Uterus (tissue), 4 donors: ENCODE measurements around the gene C1QTNF7. TPM values are rescaled to one million over a fixed set of nuclear protein-coding genes. Genes with fewer than 3 reads are reported as not detected.

ENCODE experiments used
- DNase-seq, 2 donors: peaks; one replicate each; pipeline ENCODE4 v3.0.0-alpha.2; 2019 to 2020
- H3K27ac ChIP-seq, 2 donors: fragments of 200-600 bp; sonication (generic); 1 replicate in 1 of 2; 2 replicates in 1 of 2; pipeline ENCODE4 v1.5.1; 2016 to 2018
- H3K27me3 ChIP-seq, 2 donors: fragments of 200-600 bp; sonication (generic); one replicate each; pipeline ENCODE4 v1.5.1; 2018 to 2019; ENCODE audit warnings: control low read depth in 1 of 2
- H3K36me3 ChIP-seq, 2 donors: fragments of 200-600 bp; sonication (generic); one replicate each; pipeline ENCODE4 v1.5.1; 2019; ENCODE audit warnings: control low read depth in 1 of 2
- H3K4me1 ChIP-seq, 2 donors: fragments of 200-600 bp; sonication (generic); one replicate each; pipeline ENCODE4 v1.5.1; 2018 to 2019; ENCODE audit warnings: control low read depth in 1 of 2
- H3K4me3 ChIP-seq, 2 donors: fragments of 200-600 bp; sonication (generic); 1 replicate in 1 of 2; 2 replicates in 1 of 2; pipeline ENCODE4 v1.5.1; 2018 to 2019; ENCODE audit warnings: mild to moderate bottlenecking in 1 of 2
- H3K9me3 ChIP-seq, 2 donors: fragments of 200-600 bp; sonication (generic); one replicate each; pipeline ENCODE4 v1.5.1; 2019; ENCODE audit warnings: control low read depth in 1 of 2
- CTCF ChIP-seq, 4 experiments: fragments of 200-600 bp in 2 of 4; fragments of 450-650 bp in 2 of 4; sonication (generic) in 2 of 4; IDR thresholded peaks; one replicate each; pipeline ENCODE4 v1.5.1; 2016 to 2019; ENCODE audit warnings: antibody characterized with exemption in 4 of 4, mild to moderate bottlenecking in 2 of 4, moderate library complexity in 1 of 4
- POLR2A ChIP-seq, 2 donors: fragments of 450-650 bp; IDR thresholded peaks; one replicate each; pipeline ENCODE4 v1.6.1; 2016; ENCODE audit warnings: antibody characterized with exemption in 2 of 2, mild to moderate bottlenecking in 1 of 2, moderate library complexity in 1 of 2
- intact Hi-C: fragments of 100-400 bp; cut with DNase I; formaldehyde crosslinking; loops from one replicate; pipeline ENCODE4 v1.15.1; 2023; ENCODE audit warnings: low total_unique reads
- total RNA-seq, 4 donors: library from RNA; depleted of rRNA in 3 of 4; stranded (reverse); fragments of >200 nt in 3 of 4; gene quantifications; one replicate each; pipeline versions ENCODE4 v1.1.0 to v1.2.4, GENCODE V29; 2014 to 2023
- donor health status: DM: yes; HTN: yes; CAD: no.

C1QTNF7 gene
- total RNA-seq, 4 donors from 2014 or later: 6.1 to 31.5 (median 12.9) TPM

GRCh38 chr4:15413010-15413622, 14.7 kb upstream of the C1QTNF7 start:
- no peak for DNase-seq
- intact Hi-C loops: no loop called here

GRCh38 chr4:15413623-15414019, 14.2 kb upstream of the C1QTNF7 start:
- Histone ChIP-seq H3K36me3 (no peaks in the 10 kb centered on the region), H3K9me3 (no peaks in the 10 kb centered on the region), H3K4me1 (peaks cover 0 to 3% of the 10 kb centered on the region in 2 donors), H3K27ac (peak overlapping the region; percentile 60 to 78), H3K27me3 (no peaks in the 10 kb centered on the region), H3K4me3 (no peak overlapping the region)
- TF ChIP-seq POLR2A (IDR thresholded peaks at IDR 0.05) (no peak), CTCF (IDR thresholded peaks at IDR 0.05) (no peak)
- intact Hi-C loops: no loop called here
- no peak for DNase-seq

More at GRCh38 chr4:15413010-15413622, 14.7 kb upstream of the C1QTNF7 start:
- H3K27ac ChIP-seq: peak overlapping the region; percentile 60 to 78
- no peak overlapping the region for H3K4me3 ChIP-seq
- no peaks in the 10 kb centered on the region for H3K27me3 ChIP-seq
- H3K36me3 ChIP-seq: no peaks in the 10 kb centered on the region
- H3K4me1 ChIP-seq: peaks cover 0 to 3% of the 10 kb centered on the region in 2 donors
- TF ChIP-seq CTCF (IDR thresholded peaks at IDR 0.05) (no peak), POLR2A (IDR thresholded peaks at IDR 0.05) (no peak)
- no peaks in the 10 kb centered on the region for H3K9me3 ChIP-seq

GRCh38 chr4:15414551-15415091, 13.2 kb upstream of the C1QTNF7 start:
- H3K4me3 ChIP-seq: no peak overlapping the region
- H3K4me1 ChIP-seq: peaks cover 0 to 3% of the 10 kb centered on the region in 2 donors

GRCh38 chr4:15416357-15417232, 11.2 kb upstream of the C1QTNF7 start:
- no peak for DNase-seq
- H3K4me3 ChIP-seq: no peak overlapping the region
- H3K36me3 ChIP-seq: no peaks in the 10 kb centered on the region
- no peaks in the 10 kb centered on the region for H3K9me3 ChIP-seq
- peaks cover 0 to 3% of the 10 kb centered on the region in 2 donors for H3K4me1 ChIP-seq
- H3K27me3 ChIP-seq: no peaks in the 10 kb centered on the region
- TF ChIP-seq POLR2A (IDR thresholded peaks at IDR 0.05) (no peak), CTCF (IDR thresholded peaks at IDR 0.05) (no peak)
- intact Hi-C loops: no loop called here
- peak overlapping the region in 1 of 2 donors; percentile 0 for H3K27ac ChIP-seq

More at GRCh38 chr4:15414551-15415091, 13.2 kb upstream of the C1QTNF7 start:
- Histone ChIP-seq H3K27me3 (no peaks in the 10 kb centered on the region), H3K27ac (peak overlapping the region; percentile 60 to 78), H3K36me3 (no peaks in the 10 kb centered on the region), H3K9me3 (no peaks in the 10 kb centered on the region)
- DNase-seq: no peak
- intact Hi-C loops: no loop called here
- TF ChIP-seq POLR2A (IDR thresholded peaks at IDR 0.05) (no peak), CTCF (IDR thresholded peaks at IDR 0.05) (no peak)

- peaks cover 0 to 3% of the 10 kb centered on the region in 2 donors for H3K4me1 ChIP-seq
- no peaks in the 10 kb centered on the region for H3K27me3 ChIP-seq
- no peak overlapping the region for H3K4me3 ChIP-seq
- TF ChIP-seq CTCF (IDR thresholded peaks at IDR 0.05): no peak
- no peak for TF ChIP-seq POLR2A (IDR thresholded peaks at IDR 0.05)
- no peak for DNase-seq
- H3K9me3 ChIP-seq: no peaks in the 10 kb centered on the region
- no peak overlapping the region for H3K27ac ChIP-seq
- intact Hi-C loops: no loop called here
- H3K36me3 ChIP-seq: no peaks in the 10 kb centered on the region
These were observed 10.6 kb upstream of the C1QTNF7 start for GRCh38 chr4:15417233-15417660.
